ENCODE measurements around the gene TCP1. TPM values are rescaled to one million over a fixed set of nuclear protein-coding genes. Genes with fewer than 3 reads are reported as not detected.

TCP1 gene
- total and polyA plus RNA-seq, 2 experiments from 2014 or later, result 222 to 346 TPM

- Mint-ChIP-seq H3K27ac (no peak overlapping the region), H3K4me1 (peaks cover 17% of the 10 kb centered on the region; the same call in 2 of the 3 replicates), H3K36me3 (ENCODE audit: low read depth) (peaks cover 24% of the 10 kb centered on the region; the same call in 2 of the 3 replicates), H3K9me3 (no peaks in the 10 kb centered on the region), H3K27me3 (ENCODE audit: insufficient read depth, low read depth, poor library complexity) (peaks cover 10% of the 10 kb centered on the region), H3K4me3 (peak overlapping the region; percentile 93)
- DNase-seq (ENCODE audit: low spot score), result peak; percentile 30
- Histone ChIP-seq H3K79me2 (replicated peaks; ENCODE audit: insufficient read depth) (peaks cover 88% of the 10 kb centered on the region), H3K4me1 (ENCODE audit: insufficient read depth) (peaks cover 19% of the 10 kb centered on the region), H4K20me1 (replicated peaks; ENCODE audit: insufficient read depth) (peaks cover 61% of the 10 kb centered on the region), H3K4me3 (peak overlapping the region; percentile 86), H3K36me3 (ENCODE audit: insufficient read depth) (no peaks in the 10 kb centered on the region), H2AFZ (no peak overlapping the region), H3K4me2 (peak overlapping the region; percentile 89), H3K9me2 (ENCODE audit: insufficient read depth) (no peaks in the 10 kb centered on the region), H3K27me3 (ENCODE audit: insufficient read depth) (no peaks in the 10 kb centered on the region), H3F3A (replicated peaks; ENCODE audit: low read depth) (0 out of 2 replicates have a peak, but pooled peaks cover 3% of the 10 kb centered on the region), H3K27ac (ENCODE audit: low read depth) (no peak overlapping the region)
- no peak for TF ChIP-seq STAT1 (IDR thresholded peaks at IDR 0.05; ENCODE audit: unreplicated experiment)
- no peak for TF ChIP-seq JUNB (IDR thresholded peaks at IDR 0.05; ENCODE audit: unreplicated experiment)
- no peak for TF ChIP-seq ETS1 (IDR thresholded peaks at IDR 0.05)
- no peak for TF ChIP-seq CREB1 (CRISPR knock-in tag; IDR thresholded peaks at IDR 0.05; ENCODE audit: low read depth)
- no peak for TF ChIP-seq ZNF462 (CRISPR knock-in tag; IDR thresholded peaks at IDR 0.05)
- TF ChIP-seq ZNF331 (CRISPR knock-in tag; IDR thresholded peaks at IDR 0.05; ENCODE audit: low read depth), result no peak
- TF ChIP-seq REST (IDR thresholded peaks at IDR 0.05; ENCODE audit: unreplicated experiment), result no peak
- no peak for TF ChIP-seq NANOG (IDR thresholded peaks at IDR 0.05; ENCODE audit: borderline replicate concordance)
- TF ChIP-seq POLR2AphosphoS5 (IDR thresholded peaks at IDR 0.05; ENCODE audit: low read depth), result no peak
- TF ChIP-seq ZNF114 (CRISPR knock-in tag; IDR thresholded peaks at IDR 0.05), result no peak
- TF ChIP-seq CTCF (conservative IDR thresholded peaks at IDR 0.05; ENCODE audit: low read depth in 2 of 2), result no peak
- TF ChIP-seq EZH2phosphoT487 (IDR thresholded peaks at IDR 0.05; ENCODE audit: unreplicated experiment), result no peak
- no peak for TF ChIP-seq EZH2 (IDR thresholded peaks at IDR 0.05; ENCODE audit: low read depth, unreplicated experiment)
- no peak for ATAC-seq
Measured at GRCh38 chr6:159729598-159730331, 59.6 kb downstream of the TCP1 start.

All from GM23338 (cell line).